Activated CD8-positive, alpha-beta T cell treated with anti-CD3 and anti-CD28 coated beads, Interleukin-2, amount 10 ng/mL, durations not matched to agents 7 days and 5 days (primary cell): ENCODE measurements around the gene HOXB4. TPM values are rescaled to one million over a fixed set of nuclear protein-coding genes. Genes with fewer than 3 reads are reported as not detected.

Experiments used
- ATAC-seq: fragments of 150-1000 bp; cut with Tn5 transposase; one replicate; pipeline ENCODE4 v1.10.0; 2021; ENCODE audit warnings: moderate library complexity
- CTCF ChIA-PET: fragments of 350-600 bp; sonication (Branson Sonifier 250); formaldehyde crosslinking; loops from one replicate; lab custom pipeline; 2021; ENCODE audit warnings: antibody characterized with exemption; lab: Charles Lee
- POLR2A ChIA-PET: fragments of 350-600 bp; sonication (Branson Sonifier 250); formaldehyde crosslinking; loops from one replicate; lab custom pipeline; 2021; ENCODE audit warnings: antibody characterized with exemption; lab: Charles Lee
- DNase-seq: peaks from one replicate; pipeline ENCODE4 v3.0.0-alpha.2; 2020
- H3K27ac Mint-ChIP-seq: one replicate; pipeline ENCODE4 v1.8.0; 2021; ENCODE audit warnings: mild to moderate bottlenecking, mixed read lengths
- H3K27me3 Mint-ChIP-seq: one replicate; pipeline ENCODE4 v1.8.0; 2021; ENCODE audit warnings: low read depth, mixed read lengths
- H3K36me3 Mint-ChIP-seq: one replicate; pipeline ENCODE4 v1.8.0; 2021; ENCODE audit warnings: low read depth, mixed read lengths
- H3K4me1 Mint-ChIP-seq: one replicate; pipeline ENCODE4 v1.8.0; 2021; ENCODE audit warnings: low read depth, mixed read lengths
- H3K4me3 Mint-ChIP-seq: one replicate; pipeline ENCODE4 v1.8.0; 2021; ENCODE audit warnings: mild to moderate bottlenecking, mixed read lengths
- H3K9me3 Mint-ChIP-seq: one replicate; pipeline ENCODE4 v1.8.0; 2022; ENCODE audit warnings: mixed read lengths; ENCODE audit not compliant: insufficient read depth
- total RNA-seq, 2 experiments: library from RNA; stranded (reverse); gene quantifications; one replicate each; pipeline ENCODE4 v1.2.3, GENCODE V29; 2021

The HOXB4 gene
- total RNA-seq, 2 experiments from 2014 or later: 5.7 to 6.1 TPM

DNA sequence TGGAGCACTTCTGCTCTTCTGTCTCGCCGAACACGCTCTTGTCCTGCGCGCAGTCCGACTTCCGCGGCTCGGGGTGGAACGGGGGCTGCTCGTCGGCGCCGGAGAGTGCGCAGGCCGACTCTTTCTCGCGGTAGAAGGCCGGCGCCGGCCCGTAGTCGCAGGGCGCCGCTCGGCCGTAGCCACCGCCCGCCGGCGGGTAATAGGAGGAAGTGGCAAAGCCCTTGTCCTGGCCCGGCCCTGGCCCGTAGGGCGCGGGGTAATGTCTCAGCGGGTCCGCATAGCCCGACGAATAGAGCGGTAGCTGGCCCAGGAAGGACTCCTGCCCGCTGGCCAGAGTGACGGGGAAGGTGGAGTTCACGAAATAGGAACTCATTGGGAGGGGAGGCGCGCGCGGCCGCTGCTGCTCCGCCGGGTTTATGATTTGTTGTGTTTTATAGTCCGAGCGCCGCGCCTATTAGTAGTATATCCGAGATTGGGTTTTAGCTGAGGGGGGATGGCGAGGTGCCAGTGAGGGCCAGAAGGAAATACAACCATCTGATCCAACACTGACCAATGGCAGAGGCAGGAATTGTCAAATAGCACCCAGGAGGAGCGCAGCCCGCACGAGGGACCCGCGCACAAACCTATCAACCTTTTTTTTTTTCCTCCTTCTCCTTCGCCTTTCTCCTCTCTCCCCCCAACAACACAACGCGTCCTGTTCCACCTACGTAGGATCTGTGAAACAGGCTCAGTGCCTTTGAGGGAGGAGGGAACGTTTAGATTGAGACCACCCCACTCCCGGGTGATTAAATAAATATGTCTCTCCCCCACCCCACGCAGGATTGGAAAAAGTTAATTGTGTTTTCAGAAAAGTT is 19.9 kb upstream of the HOXB4 start:
- POLR2A ChIA-PET: no interaction called here
- Mint-ChIP-seq H3K4me1 (peaks cover 53% of the 10 kb centered on the region), H3K27ac (no peak overlapping the region), H3K36me3 (no peaks in the 10 kb centered on the region), H3K4me3 (peak overlapping the region; percentile 71), H3K27me3 (peaks cover 80% of the 10 kb centered on the region), H3K9me3 (no peaks in the 10 kb centered on the region)
- CTCF ChIA-PET: interaction anchor here (1.1 to 1.9 kb wide), 4 partner anchors 9 to 290 kb away, joined by 3 to 4 read pairs (median 4); no protein-coding TSS in a partner anchor
- peak; percentile 47 for ATAC-seq
- DNase-seq: peak; percentile 54

DNA sequence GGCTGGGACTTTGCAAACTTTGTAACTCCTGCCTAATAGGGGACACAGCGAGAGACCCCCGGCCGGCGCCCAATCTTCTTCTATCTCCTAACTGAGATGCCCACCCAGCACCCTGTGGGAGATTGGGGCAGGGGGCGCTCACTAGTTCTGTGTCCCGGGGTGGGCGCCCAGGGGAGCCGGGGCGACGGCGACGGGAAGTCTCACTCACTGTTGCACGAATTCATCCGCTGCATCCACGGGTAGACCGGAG is 19.3 kb upstream of the HOXB4 start:
- no peaks in the 10 kb centered on the region for H3K36me3 Mint-ChIP-seq
- CTCF ChIA-PET: interaction anchor here (1.4 to 1.6 kb wide), 2 partner anchors 289 to 338 kb away, joined by 3 to 5 read pairs; no protein-coding TSS in a partner anchor
- H3K27me3 Mint-ChIP-seq: peaks cover 80% of the 10 kb centered on the region
- H3K27ac Mint-ChIP-seq: no peak overlapping the region
- ATAC-seq (no peak), DNase-seq (no peak)
- H3K9me3 Mint-ChIP-seq: no peaks in the 10 kb centered on the region
- peak overlapping the region; percentile 71 for H3K4me3 Mint-ChIP-seq
- peaks cover 54% of the 10 kb centered on the region for H3K4me1 Mint-ChIP-seq
- POLR2A ChIA-PET: no interaction called here

DNA sequence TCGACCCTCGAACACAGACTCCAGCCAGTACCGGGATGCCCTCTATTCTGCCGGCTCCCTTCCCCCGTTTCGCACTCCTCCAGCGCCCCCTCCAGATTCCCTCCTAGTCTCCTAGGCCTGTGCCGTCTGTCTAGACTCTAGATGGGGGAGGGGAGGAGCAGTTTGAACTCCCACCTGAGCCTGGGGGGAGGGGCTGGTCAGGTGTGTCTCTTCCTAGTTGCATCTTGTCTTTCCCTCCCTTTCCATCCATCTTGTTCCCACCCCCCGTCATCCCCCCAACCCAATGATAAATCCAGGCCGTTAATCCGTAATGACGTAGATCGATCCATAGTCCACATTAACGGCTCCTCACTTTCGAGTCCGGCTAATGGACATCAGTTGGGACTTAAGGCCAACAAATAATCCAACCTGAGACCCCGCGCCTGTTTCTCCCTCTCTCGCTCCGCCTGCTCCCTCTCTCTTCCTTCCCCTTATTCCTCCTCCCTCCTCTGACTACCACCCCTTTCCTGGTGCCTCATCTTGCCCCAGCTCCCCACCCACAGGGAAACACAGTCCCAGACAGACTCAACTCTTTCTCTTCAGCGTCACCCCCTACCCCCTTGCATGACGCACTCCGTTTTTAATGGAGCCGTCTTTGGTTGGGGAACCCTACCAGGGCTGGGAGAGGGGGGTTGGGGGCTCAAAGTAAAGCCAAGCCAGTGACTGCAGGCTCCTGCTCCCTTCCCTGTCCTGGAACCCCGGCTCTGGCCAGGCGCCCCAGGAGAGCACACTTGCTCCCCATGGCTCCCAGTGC is 18.8 kb upstream of the HOXB4 start:
- H3K9me3 Mint-ChIP-seq: no peaks in the 10 kb centered on the region
- ChIA-PET CTCF (interaction anchor here (0.8 to 1.6 kb wide), 4 partner anchors 21 to 377 kb away, joined by 3 to 5 read pairs (median 3); no protein-coding TSS in a partner anchor), POLR2A (interaction anchor here (0.6 kb wide), 1 partner anchor 11 kb away, joined by 3 read pairs; no protein-coding TSS in a partner anchor)
- H3K4me1 Mint-ChIP-seq: peaks cover 50% of the 10 kb centered on the region
- H3K4me3 Mint-ChIP-seq: peak overlapping the region; percentile 71
- no peak overlapping the region for H3K27ac Mint-ChIP-seq
- no peak for ATAC-seq
- peaks cover 78% of the 10 kb centered on the region for H3K27me3 Mint-ChIP-seq
- H3K36me3 Mint-ChIP-seq: no peaks in the 10 kb centered on the region
- no peak for DNase-seq

DNA sequence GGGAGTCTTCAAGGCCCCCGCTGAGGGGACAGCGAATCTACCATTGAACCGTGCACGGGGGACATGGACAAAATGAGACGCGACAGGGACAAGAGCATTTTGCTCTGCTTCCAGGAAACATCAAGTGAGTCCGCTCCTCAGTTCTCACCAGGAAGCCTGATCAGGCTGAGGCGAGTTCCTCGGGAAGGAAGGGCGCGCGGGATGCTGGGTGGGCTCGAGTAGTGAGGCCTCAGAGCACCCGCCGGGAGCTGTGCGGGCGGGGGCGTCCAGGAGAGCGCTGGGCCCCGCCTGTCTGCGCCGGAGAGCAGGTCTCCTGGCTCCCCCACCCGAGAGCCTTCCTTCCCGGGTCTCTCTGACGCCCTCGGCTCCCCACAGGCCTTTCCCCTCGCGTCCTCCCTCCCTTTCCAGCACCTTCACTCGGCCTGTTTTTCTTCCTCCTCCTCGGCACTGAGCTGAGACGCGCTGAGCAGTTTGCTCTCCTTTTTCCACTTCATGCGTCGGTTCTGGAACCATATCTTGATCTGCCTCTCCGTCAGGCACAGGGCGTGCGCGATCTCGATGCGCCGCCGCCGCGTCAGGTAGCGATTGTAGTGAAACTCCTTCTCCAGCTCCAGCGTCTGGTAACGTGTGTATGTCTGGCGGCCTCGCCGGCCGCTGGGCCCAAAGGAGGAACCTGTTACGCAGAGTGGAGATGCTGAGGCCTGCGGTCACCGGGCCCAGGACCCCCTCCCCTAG is 18.0 kb upstream of the HOXB4 start:
- no peak overlapping the region for H3K27ac Mint-ChIP-seq
- ATAC-seq: no peak
- peak; percentile 50 for DNase-seq

DNA sequence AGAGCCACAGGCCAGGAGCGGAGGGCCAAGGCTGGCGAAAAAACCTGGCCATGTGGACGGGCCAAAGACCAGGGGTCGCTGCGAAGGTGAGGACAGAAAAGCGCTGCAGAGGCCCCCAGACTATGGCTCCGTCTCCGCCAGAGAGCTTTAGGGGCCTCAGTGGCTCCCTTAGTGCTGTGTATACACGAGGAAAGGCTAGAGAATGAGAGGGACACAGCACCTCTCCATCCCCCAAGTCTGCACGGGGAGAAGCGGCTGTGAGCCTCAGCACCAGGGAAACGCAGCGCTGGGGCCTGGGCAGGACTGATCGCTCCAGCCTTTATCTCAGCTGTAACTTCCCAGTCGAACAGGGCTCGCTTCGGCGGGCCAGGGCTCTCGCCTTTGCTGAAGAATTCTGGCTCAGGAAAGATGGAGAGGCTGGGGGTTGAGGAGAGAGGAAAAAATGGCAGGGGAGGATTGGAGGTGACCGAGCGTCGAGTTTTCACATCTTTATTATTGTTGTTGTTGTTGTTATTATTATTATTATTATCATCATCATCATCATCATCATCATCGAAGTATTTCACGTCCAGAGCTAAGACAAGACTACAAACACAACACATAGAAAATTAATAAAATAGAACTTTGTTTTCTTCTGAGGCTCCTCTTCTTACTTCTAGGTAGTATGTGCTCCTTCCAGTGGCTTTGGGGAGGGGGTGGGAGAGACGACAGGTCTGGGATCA is 17.3 kb upstream of the HOXB4 start:
- POLR2A ChIA-PET: interaction anchor here (0.6 kb wide), 1 partner anchor 241 kb away, joined by 3 read pairs; no protein-coding TSS in a partner anchor
- Mint-ChIP-seq H3K9me3 (no peaks in the 10 kb centered on the region), H3K4me3 (no peak overlapping the region), H3K4me1 (peaks cover 40% of the 10 kb centered on the region), H3K27ac (no peak overlapping the region), H3K27me3 (peaks cover 78% of the 10 kb centered on the region), H3K36me3 (no peaks in the 10 kb centered on the region)
- no peak for DNase-seq
- ATAC-seq: no peak
- CTCF ChIA-PET: interaction anchor here (0.9 to 5.3 kb wide), 11 partner anchors 17 to 401 kb away, joined by 3 to 60 read pairs (median 4); no protein-coding TSS in a partner anchor

More for the DNA sequence above, 18.0 kb upstream of the HOXB4 start:
- ChIA-PET POLR2A (interaction anchor here (0.6 kb wide), 1 partner anchor 12 kb away, joined by 3 read pairs; no protein-coding TSS in a partner anchor), CTCF (interaction anchor here (0.8 to 5.3 kb wide), 8 partner anchors 17 to 377 kb away, joined by 3 to 60 read pairs (median 3); no protein-coding TSS in a partner anchor)
- Mint-ChIP-seq H3K27me3 (peaks cover 82% of the 10 kb centered on the region), H3K4me3 (peak overlapping the region; percentile 71), H3K4me1 (peaks cover 42% of the 10 kb centered on the region), H3K9me3 (no peaks in the 10 kb centered on the region), H3K36me3 (no peaks in the 10 kb centered on the region)

DNA sequence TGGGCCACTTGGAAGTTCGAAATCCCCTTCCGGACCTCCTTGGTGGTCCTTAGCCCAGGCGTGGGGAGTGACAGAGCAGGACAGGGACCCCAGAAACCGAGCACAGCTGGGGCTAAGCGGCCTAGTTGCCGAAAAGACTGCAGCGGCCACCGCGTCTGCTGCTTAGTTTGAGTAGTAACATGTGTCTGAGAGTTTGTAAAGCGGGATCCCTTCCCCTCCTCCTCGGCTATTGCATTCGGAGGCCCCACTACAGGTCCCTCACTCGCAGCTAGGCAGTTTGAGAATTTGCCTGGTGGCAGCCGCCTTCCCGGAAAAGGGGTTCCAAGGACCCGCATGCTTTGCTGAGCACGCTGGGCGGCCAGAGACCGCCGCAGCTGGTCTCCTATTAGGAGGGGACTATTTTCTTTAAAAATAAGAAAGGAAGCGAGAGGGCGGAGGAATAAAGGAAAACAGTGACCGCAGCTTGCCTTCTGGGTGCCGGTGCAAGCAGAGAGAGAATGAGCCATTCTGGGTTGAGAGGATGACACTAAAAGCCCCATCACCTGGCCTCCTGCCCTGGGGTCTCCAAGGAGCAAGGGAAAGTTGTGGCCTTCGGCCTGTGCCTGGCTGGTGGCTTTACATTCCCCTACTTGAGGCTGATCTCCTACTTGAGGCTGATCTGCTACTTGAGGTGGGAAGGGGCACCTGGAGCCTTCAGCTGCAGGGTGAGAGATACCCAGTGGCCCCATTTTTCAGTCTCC is 16.6 kb upstream of the HOXB4 start:
- ChIA-PET POLR2A (no interaction called here), CTCF (interaction anchor here (0.9 to 5.3 kb wide), 12 partner anchors 11 to 514 kb away, joined by 3 to 60 read pairs (median 17); no protein-coding TSS in a partner anchor)
- peaks cover 43% of the 10 kb centered on the region for H3K4me1 Mint-ChIP-seq

DNA sequence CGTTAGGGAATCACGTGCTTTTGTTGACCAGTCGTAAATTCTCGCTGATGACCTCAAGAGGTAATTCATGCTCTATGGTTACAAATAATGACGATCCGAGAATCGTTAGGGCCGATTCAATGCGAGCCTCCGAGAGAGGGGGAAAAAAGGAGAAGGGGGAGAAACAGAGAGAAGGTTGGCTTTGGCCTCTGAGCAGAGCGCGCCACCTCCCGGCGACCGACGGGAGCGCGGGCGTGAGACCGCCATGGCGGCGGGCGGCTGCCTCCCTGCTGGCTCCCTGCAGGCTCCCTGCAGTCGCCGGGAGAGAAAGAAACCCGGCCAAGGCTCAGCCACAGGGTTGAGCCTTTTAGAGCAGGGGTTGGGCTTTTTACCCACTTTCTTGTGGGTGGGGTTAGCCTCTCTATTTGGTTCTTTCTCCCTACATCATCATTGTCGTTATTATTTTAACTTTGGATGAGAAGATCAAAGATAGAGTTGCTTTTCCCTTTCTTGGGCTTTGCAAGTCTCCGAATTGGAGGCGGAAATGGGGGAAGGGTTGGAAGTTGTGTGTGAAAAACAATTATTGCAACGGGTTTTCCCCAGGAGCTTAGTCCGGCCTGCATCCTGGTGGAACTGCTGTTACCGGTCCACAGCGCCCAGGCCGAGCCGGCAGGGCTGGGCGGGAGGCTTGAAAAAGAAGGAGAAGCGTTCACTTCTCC is 15.8 kb upstream of the HOXB4 start:
- ATAC-seq (peak; percentile 65), DNase-seq (peak; percentile 86)
- ChIA-PET CTCF (interaction anchor here (0.8 to 5.3 kb wide), 51 partner anchors 11 to 623 kb away, joined by 3 to 60 read pairs (median 5); partner anchors contain the start of genes CDK5RAP3 and HOXB8), POLR2A (no interaction called here)
- peak overlapping the region; percentile 23 for H3K27ac Mint-ChIP-seq
- peaks cover 44% of the 10 kb centered on the region for H3K4me1 Mint-ChIP-seq
- H3K9me3 Mint-ChIP-seq: no peaks in the 10 kb centered on the region
- peaks cover 76% of the 10 kb centered on the region for H3K27me3 Mint-ChIP-seq
- H3K36me3 Mint-ChIP-seq: no peaks in the 10 kb centered on the region
- H3K4me3 Mint-ChIP-seq: peak overlapping the region; percentile 76

More for the DNA sequence above, 16.6 kb upstream of the HOXB4 start:
- DNase-seq: no peak
- Mint-ChIP-seq H3K9me3 (no peaks in the 10 kb centered on the region), H3K27me3 (peaks cover 78% of the 10 kb centered on the region), H3K4me3 (no peak overlapping the region), H3K36me3 (no peaks in the 10 kb centered on the region), H3K27ac (no peak overlapping the region)
- no peak for ATAC-seq

DNA sequence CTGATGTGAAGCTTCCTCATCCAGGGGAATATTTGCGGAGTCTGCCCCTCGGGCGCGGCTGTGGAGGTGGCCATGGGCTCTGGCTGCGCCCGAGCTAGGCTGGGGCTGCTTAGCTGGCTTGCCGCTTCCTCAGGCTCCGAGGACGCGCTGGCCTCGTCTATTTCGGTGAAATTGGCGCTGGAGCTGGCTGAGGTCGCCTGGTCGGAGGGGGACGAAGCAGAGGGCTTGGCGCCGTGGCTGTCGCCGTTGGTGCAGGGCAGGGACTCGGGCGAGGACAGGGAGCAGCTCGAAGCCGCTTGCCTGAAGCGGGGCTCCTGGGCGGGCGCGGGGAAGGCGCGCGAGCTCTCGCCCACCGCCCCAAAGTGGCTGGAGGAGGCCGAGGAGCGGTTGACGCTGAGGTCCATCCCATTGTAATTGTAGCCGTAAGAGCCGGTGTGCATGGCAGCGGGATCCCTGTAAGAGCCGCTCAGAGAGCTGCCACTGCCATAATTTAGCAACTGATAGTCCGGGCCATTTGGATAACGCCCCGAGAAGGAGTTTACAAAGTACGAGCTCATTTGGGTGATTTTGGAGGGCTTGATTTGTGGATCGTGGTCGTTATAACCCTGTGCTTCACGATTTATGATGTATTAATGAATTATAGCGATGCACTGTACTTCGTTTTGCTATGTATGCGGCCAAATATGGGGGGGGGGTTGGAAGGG is 15.1 kb upstream of the HOXB4 start, which contains the start of gene HOXB5:
TSS of gene HOXB5 (minus strand) at position 654 of the 704 bp plus-strand sequence. CDS start at position 557, 97 bp downstream.
- CTCF ChIA-PET: interaction anchor here (0.6 to 5.3 kb wide), 79 partner anchors 10 to 643 kb away, joined by 3 to 60 read pairs (median 4); partner anchors contain the start of genes CDK5RAP3 and HOXB8
- Mint-ChIP-seq H3K27ac (peak within 1 kb of the TSS; percentile 23), H3K9me3 (no peaks in the 10 kb centered on the region), H3K4me1 (peaks cover 43% of the 10 kb centered on the region), H3K4me3 (peak within 1 kb of the TSS; percentile 76), H3K36me3 (no peaks in the 10 kb centered on the region), H3K27me3 (peaks cover 76% of the 10 kb centered on the region)
- peak; percentile 40 for DNase-seq
- POLR2A ChIA-PET: no interaction called here
- peak; percentile 47 for ATAC-seq

DNA sequence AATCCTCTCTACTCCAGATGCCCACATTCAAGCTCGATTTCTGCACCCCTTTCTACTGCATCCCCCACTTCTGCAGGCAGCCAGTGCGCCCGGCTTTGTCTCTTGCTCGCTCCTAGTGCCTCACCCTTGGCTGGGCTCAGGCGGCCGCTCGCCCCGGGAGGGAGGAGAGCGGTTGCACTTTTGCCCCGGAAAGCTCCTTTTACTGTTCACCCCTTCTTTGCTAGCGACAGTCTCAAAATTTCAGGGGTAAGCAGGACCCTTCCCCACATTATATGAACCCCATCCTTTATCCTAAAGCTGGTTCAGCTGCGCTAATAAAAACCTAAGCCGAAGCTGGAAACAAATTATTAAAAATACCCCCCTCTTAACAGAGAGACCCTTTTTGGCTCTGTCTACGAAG is 14.4 kb upstream of the HOXB4 start:
- Mint-ChIP-seq H3K4me1 (peaks cover 37% of the 10 kb centered on the region), H3K9me3 (no peaks in the 10 kb centered on the region), H3K27ac (no peak overlapping the region), H3K4me3 (peak overlapping the region; percentile 76), H3K36me3 (no peaks in the 10 kb centered on the region), H3K27me3 (peaks cover 77% of the 10 kb centered on the region)
- POLR2A ChIA-PET: interaction anchor here (0.7 kb wide), 1 partner anchor 69 kb away, joined by 3 read pairs; no protein-coding TSS in a partner anchor
- ATAC-seq (peak; percentile 49), DNase-seq (peak; percentile 48)
- CTCF ChIA-PET: interaction anchor here (0.8 to 5.3 kb wide), 61 partner anchors 9 to 622 kb away, joined by 3 to 60 read pairs (median 5); partner anchors contain the start of gene CDK5RAP3
